Lung (tissue), 10 donors: ENCODE data around the gene TIMM23B. TPM values are rescaled to one million over a fixed set of nuclear protein-coding genes. Genes with fewer than 3 reads are reported as not detected.
"Not testable (repeated sequence)": the region's sequence is repeated elsewhere in the genome, so short reads cannot be mapped to it uniquely, and the experiment has no call there.

Source experiments
- ATAC-seq: fragments of 200-7000 bp; cut with Tn5 transposase; one replicate; pipeline ENCODE4 v1.9.1; 2020; ENCODE audit warnings: moderate number of reproducible peaks; ENCODE audit not compliant: insufficient read depth, low FRiP score
- DNase-seq, 3 donors: peaks; one replicate each; pipeline ENCODE4 v3.0.0-alpha.2; 2013 to 2017
- H3K27ac ChIP-seq, 2 donors: one replicate each; pipeline ENCODE4 v1.5.1; 2013; ENCODE audit warnings: mild to moderate bottlenecking in 2 of 2, moderate library complexity in 2 of 2, control low read depth in 1 of 2, inconsistent platforms in 1 of 2, low read depth in 1 of 2, low read length in 1 of 2
- H3K27me3 ChIP-seq, 3 donors: one replicate each; pipeline ENCODE4 v1.5.1; 2013; ENCODE audit warnings: low read length in 2 of 3; ENCODE audit not compliant: control insufficient read depth in 3 of 3, insufficient read depth in 3 of 3
- H3K36me3 ChIP-seq, 4 donors: one replicate each; pipeline ENCODE4 v1.5.1; 2013; ENCODE audit warnings: low read length in 4 of 4, mild to moderate bottlenecking in 1 of 4, moderate library complexity in 1 of 4; ENCODE audit not compliant: control insufficient read depth in 4 of 4, insufficient read depth in 4 of 4
- H3K4me1 ChIP-seq, 5 donors: one replicate each; pipeline ENCODE4 v1.5.1; 2013; ENCODE audit warnings: low read length in 5 of 5, mild to moderate bottlenecking in 2 of 5, moderate library complexity in 1 of 5; ENCODE audit not compliant: control insufficient read depth in 5 of 5, insufficient read depth in 5 of 5
- H3K4me3 ChIP-seq: one replicate; pipeline ENCODE4 v1.5.1; 2013; ENCODE audit warnings: mild to moderate bottlenecking, control low read depth, moderate library complexity
- H3K9ac ChIP-seq, 2 donors: one replicate each; pipeline ENCODE4 v1.5.1; 2013; ENCODE audit warnings: low read length in 2 of 2, control low read depth in 1 of 2; ENCODE audit not compliant: insufficient read depth in 1 of 2
- H3K9me3 ChIP-seq, 4 donors: one replicate each; pipeline ENCODE4 v1.5.1; 2013; ENCODE audit warnings: low read length in 3 of 4, mild to moderate bottlenecking in 1 of 4, moderate library complexity in 1 of 4; ENCODE audit not compliant: control insufficient read depth in 4 of 4, insufficient read depth in 3 of 4
- WGBS, 2 donors: extraction: QIAGEN DNeasy Blood & Tissue Kit; methylation state at CpG; one replicate each; pipeline ENCODE4 v1.1.7; 2013; 5-methylcytosine and 5-hydroxymethylcytosine counted together
- polyA plus RNA-seq, 2 donors: library from polyadenylated mRNA; stranded (reverse); fragments of 200-250 nt; gene quantifications; one replicate each; pipeline ENCODE4 v1.2.1, GENCODE V29; 2013
- total RNA-seq, 2 donors: library from RNA; depleted of rRNA in 1 of 2; stranded (reverse); fragments of >200 nt in 1 of 2; gene quantifications; one replicate each; pipeline ENCODE4 v1.2.1, GENCODE V29; 2014 to 2021
- donor health status: Bipolar disorder and iron deficiency.
- donor health status: healthy.
- donor health status: DM: yes; HTN: yes; CAD: no.

Gene TIMM23B
- total and polyA plus RNA-seq, 4 donors, result 8.5 to 21.7 (median 14.6) TPM

DNA sequence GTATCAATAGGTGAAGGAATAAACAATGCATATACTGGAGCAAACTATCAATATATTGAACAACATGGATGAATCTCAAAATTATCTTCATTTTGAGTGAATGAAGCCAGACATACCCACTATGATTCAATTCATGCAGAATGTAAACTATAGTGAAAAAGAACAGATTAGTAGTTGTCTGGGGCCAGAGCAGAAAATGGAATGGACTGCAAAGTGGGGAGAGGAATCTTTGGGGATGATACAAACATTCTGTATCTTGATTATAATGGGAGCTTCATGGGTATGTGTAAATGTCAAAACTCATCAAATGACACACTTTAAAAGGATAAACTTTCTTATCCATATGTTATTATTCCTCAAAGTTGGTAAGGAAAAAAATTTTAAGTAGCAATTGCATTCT lies 23.9 kb upstream of the TIMM23B start:
- not testable (repeated sequence) for H3K9me3 ChIP-seq, H3K27me3 ChIP-seq, ATAC-seq, H3K4me3 ChIP-seq, DNase-seq, H3K27ac ChIP-seq, H3K9ac ChIP-seq, H3K4me1 ChIP-seq, H3K36me3 ChIP-seq

DNA sequence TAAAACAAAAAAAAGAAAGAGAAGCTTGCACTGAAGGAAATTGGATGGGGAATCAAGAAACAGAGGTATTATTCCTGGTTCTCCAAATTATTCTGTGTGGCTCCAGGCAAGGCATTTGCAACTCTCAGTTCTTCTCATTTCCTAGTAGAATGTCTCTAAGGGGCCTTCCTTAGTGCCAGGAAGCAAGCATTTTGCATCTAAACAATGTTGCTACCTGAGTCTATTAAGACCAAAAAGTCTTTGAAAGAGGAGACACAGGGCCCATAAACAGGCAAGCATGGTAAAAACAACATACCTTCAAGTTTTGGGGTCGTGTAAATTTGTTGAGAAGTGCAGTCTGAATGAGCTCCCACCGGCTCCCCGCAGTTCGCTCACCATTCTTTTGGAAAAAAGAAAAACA lies 19.8 kb upstream of the TIMM23B start:
- H3K9ac ChIP-seq, H3K36me3 ChIP-seq, H3K9me3 ChIP-seq, ATAC-seq, H3K4me1 ChIP-seq, H3K27ac ChIP-seq, H3K27me3 ChIP-seq, H3K4me3 ChIP-seq, DNase-seq: not testable (repeated sequence)
- 84 to 87% methylated on average over 4 of the region's 4 CpGs for WGBS, 2 donors

DNA sequence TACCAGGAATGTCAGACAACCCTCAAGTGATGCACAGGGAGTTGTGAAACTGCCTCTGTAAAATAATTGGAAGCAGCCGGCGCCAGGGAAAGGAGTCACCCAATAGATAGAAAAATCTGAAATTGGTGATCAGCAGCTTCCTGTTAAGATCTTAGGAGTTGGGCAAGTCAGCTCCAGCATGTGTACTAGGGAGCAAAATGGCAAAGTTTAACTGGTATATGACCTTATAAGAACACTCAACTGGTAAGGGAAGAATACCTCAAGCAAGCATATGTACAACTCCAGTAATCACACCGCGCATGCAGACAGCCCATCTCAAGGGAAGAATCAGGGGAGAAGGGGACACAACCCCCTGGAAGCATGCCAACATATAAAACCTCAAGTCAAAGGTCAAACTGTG lies 18.3 kb upstream of the TIMM23B start:
- WGBS, 2 donors, result 91 to 94% methylated on average over 4 of the region's 4 CpGs
- H3K4me1 ChIP-seq, H3K9me3 ChIP-seq, H3K9ac ChIP-seq, H3K4me3 ChIP-seq, H3K27me3 ChIP-seq, ATAC-seq, H3K27ac ChIP-seq, H3K36me3 ChIP-seq, DNase-seq: not testable (repeated sequence)

DNA sequence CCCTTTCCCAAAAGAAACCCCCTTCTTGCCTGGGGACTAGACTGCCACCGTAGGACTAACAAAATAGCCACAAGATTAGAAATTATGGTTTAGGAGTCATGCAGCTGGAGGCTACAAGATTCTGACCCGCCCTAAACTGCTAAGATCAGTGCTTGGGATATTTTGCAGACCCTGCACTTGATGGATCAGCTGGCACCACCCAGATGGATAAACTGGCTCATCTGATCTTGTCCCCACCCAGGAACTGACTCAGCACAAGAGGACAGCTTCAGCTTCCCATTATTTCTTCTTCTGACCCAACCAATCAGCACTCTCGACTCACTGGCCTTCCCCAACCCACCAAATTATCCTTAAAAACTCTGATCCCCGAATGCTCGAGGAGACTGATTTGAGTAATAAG lies 10.6 kb upstream of the TIMM23B start:
- not testable (repeated sequence) for DNase-seq, ATAC-seq, H3K9ac ChIP-seq, H3K27ac ChIP-seq, H3K9me3 ChIP-seq, H3K4me1 ChIP-seq, H3K36me3 ChIP-seq, H3K4me3 ChIP-seq, H3K27me3 ChIP-seq
- WGBS, 2 donors, result 87 to 89% methylated on average over 2 to 4 of the region's 5 CpGs

DNA sequence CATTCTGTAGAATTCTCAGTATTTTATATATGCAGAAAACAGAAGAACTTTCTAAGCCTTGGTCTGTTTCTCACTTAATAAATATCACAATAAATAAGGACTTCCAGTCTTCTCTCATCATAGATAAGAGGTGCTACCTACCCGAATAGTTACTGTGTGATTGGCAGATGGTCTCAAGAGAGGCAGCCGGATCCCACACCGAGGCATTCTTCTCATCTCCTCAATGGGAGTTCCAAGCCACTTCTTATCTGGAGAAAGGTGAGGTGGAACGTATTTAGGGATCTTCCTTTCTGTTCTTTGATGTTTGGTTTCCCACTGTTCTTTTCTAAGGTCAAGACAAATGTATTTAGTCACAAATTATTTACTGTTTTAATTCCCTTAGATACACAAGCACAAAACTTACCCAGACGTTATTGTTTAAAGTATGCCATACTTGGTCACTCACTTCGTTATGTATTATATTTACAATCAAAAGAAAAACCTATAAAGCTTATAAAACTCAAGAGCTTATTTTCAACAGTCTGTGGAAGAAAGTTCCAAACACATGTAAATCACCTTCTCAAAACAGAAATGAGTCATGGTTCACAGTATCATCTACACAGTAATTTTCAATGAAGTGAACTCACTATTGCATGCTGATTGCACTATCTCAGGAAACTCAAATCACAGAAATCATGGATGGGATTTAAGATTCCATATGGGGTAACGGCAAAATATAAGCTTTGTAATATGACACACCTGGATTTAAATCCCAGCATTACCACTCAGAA lies 9.7 kb upstream of the TIMM23B start:
- DNase-seq, H3K9ac ChIP-seq, H3K27me3 ChIP-seq, H3K4me3 ChIP-seq, H3K9me3 ChIP-seq, H3K4me1 ChIP-seq, H3K27ac ChIP-seq, ATAC-seq, H3K36me3 ChIP-seq: not testable (repeated sequence)
- WGBS, 2 donors, result 90 to 92% methylated on average over 7 of the region's 7 CpGs

DNA sequence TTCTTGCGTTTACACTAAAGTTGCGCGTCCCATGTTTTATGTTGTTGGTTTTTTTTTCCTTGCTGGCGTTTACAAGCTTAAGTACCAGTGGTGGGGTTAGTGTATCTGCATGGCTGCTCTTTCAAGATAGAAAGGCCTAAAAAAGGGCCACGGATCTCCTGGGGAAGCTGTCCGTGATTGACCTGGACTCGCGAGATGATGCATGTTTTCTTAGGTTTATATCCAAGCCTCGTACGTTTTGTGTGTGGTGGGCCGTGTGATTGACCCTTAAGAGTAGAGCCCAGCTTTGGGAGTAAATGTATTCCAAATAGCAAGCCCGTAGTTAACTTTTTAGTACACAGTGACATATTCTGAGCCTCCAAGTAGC lies 469 bp downstream of the TIMM23B start:
- 1% methylated on average over 12 of the region's 12 CpGs for WGBS, 2 donors
- Histone ChIP-seq H3K4me3 (peak overlapping the region; percentile 78), H3K9ac (peak overlapping the region; percentile 69 to 90), H3K27ac (peak overlapping the region in 1 of 2 donors; percentile 72)
- ATAC-seq (peak; percentile 16), DNase-seq (peak in 1 of 3 donors; percentile 6)
- not testable (repeated sequence) for H3K27me3 ChIP-seq, H3K36me3 ChIP-seq, H3K4me1 ChIP-seq, H3K9me3 ChIP-seq

DNA sequence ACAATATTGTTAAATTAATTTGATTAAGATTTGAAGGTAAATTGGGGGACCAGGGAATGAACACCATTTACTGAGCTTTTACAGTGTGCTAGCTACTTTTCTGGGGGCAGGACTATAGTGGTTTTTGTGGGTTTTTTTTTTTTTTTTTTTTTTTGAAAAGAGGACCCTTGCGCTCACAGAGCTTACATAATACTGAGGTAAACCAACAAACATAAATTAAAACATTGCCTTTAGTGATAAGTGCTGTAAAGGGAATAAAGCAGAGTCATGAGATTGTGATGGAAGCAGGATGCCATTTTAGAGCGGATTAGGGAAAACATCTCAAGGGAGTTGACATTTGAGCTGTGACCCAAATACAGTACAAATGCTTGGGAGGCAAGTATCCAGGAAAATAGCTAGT lies 1.8 kb downstream of the TIMM23B start:
- H3K36me3 ChIP-seq, H3K27ac ChIP-seq, H3K9ac ChIP-seq, DNase-seq, H3K4me1 ChIP-seq, ATAC-seq, H3K9me3 ChIP-seq, H3K27me3 ChIP-seq, H3K4me3 ChIP-seq: not testable (repeated sequence)
- 52 to 75% methylated on average over 2 of the region's 2 CpGs for WGBS, 2 donors

DNA sequence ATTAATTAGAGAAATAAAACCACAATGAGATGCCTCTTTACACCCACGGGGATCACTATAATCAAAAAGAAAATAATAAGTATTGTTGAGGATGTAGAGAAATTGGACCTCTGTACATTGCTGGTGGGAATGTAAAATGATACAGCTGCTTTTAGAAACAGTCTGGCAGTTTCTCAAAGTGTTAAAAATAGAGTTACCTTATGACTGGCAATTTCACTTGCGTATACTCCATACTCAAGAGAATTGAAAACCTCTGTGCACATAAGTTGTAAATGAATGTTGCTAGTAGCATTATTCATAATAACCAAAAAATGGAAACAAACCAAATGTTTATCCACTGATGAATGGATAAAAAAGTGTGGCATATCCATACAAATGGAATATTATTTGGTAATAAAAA lies 6.3 kb downstream of the TIMM23B start:
- not testable (repeated sequence) for H3K27ac ChIP-seq, H3K4me3 ChIP-seq, H3K9ac ChIP-seq, H3K4me1 ChIP-seq, H3K27me3 ChIP-seq, H3K9me3 ChIP-seq, DNase-seq, H3K36me3 ChIP-seq, ATAC-seq
- 100% methylated on average over 1 of the region's 2 CpGs for WGBS, 2 donors
